ENCODE measurements around the gene IL5RA.

- TF ChIP-seq BACH2 (CRISPR knock-in tag; IDR thresholded peaks at IDR 0.05; ENCODE audit: borderline replicate concordance): no peak
- TF ChIP-seq ZFP3 (CRISPR knock-in tag; IDR thresholded peaks at IDR 0.05): no peak
- TF ChIP-seq ESRRG (CRISPR knock-in tag; IDR thresholded peaks at IDR 0.05): no peak
- no peak for TF ChIP-seq CREB5 (CRISPR knock-in tag; IDR thresholded peaks at IDR 0.05; ENCODE audit: low read depth)
- no peak for TF ChIP-seq CSRNP3 (CRISPR knock-in tag; IDR thresholded peaks at IDR 0.05)
- TF ChIP-seq GLIS3 (CRISPR knock-in tag; IDR thresholded peaks at IDR 0.05): no peak
- TF ChIP-seq ZNF70 (CRISPR knock-in tag; IDR thresholded peaks at IDR 0.05): no peak
- TF ChIP-seq SNAI2 (CRISPR knock-in tag; IDR thresholded peaks at IDR 0.05): no peak
- TF ChIP-seq ZC3H10 (CRISPR knock-in tag; IDR thresholded peaks at IDR 0.05): no peak
- TF ChIP-seq ZNF8 (CRISPR knock-in tag; IDR thresholded peaks at IDR 0.05): no peak
Observed at GRCh38 chr3:3149560-3149959, 39.4 kb upstream of the IL5RA start.

Data from SK-N-SH treated with all-trans-retinoic acid at 6 μM for 48 hours (cell line).